Heart left ventricle (tissue), 13 donors: ENCODE results near the gene SLC66A1.

Source experiments
- POLR2A ChIP-seq, 2 donors: fragments of 450-650 bp; IDR thresholded peaks; one replicate each; pipeline ENCODE4 v1.6.1; 2017; ENCODE audit warnings: antibody characterized with exemption in 2 of 2, mild to moderate bottlenecking in 2 of 2, moderate library complexity in 2 of 2
- TF ChIP-seq, protein P1 (sequence below), 12 donors: fragments of 200-600 bp; sonication (generic) in 4 of 12; IDR thresholded peaks; one replicate each; pipeline versions ENCODE4 v1.5.0 to v1.8.0; 2018 to 2022; ENCODE audit warnings: antibody characterized with exemption in 12 of 12, mild to moderate bottlenecking in 5 of 12
- donor health status: ischemic (EF 13 %, LVEDD 7.1; RV severe dilation, severe dysfunction).
- donor health status: DM: no; HTN: yes; CAD: no.
- donor health status: DM: no; HTN: no; CAD: no.
- donor health status: ischemic (EF 25% LVEDD 6.9; RV normal size, moderate dysfunction).
- donor health status: ischemic (EF 25% LVEDD 5.7; RV mildly dilated, moderate dysfunction).
- donor health status: ischemic (EF 35%, LVEDD 5.7; RV mildly dilated, moderate dysfunction).
- donor health status: nonischemic (EF 11% LVEDD 7.7; RV severe dilation, severe dysfunction).
- donor health status: DM: yes; HTN: yes; CAD: no.
- donor health status: PGD.
- donor health status: ischemic (EF 29% LVEDD 5.4; RV normal size, mild dysfunction).
- donor health status: nonischemic (EF 23%, LVEDD 6.1; RV moderate dilation, normal function).

DNA sequence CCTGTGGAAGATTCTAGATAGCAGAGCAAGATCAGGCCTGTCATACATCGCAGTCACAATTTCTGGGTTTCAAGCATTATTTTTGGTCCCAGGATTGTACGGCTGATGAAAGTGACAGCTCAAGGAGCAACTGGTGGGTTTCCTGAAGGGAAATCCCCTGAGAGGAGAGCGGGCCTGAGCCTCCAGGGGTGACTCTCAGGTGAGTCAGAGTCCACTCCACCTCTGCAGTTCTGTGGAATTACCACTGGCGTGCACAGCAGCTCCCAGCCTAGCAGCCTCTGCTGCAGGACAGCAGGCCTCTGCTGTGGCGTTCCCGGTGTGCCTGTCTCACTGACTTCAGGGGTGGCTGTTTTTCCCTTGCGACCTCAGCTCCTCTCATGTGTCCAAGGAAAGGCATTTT lies 24.4 kb downstream of the SLC66A1 start:
- no peak for TF ChIP-seq POLR2A (IDR thresholded peaks at IDR 0.05)
- TF ChIP-seq, protein P1, sequence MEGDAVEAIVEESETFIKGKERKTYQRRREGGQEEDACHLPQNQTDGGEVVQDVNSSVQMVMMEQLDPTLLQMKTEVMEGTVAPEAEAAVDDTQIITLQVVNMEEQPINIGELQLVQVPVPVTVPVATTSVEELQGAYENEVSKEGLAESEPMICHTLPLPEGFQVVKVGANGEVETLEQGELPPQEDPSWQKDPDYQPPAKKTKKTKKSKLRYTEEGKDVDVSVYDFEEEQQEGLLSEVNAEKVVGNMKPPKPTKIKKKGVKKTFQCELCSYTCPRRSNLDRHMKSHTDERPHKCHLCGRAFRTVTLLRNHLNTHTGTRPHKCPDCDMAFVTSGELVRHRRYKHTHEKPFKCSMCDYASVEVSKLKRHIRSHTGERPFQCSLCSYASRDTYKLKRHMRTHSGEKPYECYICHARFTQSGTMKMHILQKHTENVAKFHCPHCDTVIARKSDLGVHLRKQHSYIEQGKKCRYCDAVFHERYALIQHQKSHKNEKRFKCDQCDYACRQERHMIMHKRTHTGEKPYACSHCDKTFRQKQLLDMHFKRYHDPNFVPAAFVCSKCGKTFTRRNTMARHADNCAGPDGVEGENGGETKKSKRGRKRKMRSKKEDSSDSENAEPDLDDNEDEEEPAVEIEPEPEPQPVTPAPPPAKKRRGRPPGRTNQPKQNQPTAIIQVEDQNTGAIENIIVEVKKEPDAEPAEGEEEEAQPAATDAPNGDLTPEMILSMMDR (IDR thresholded peaks at IDR 0.05): no peak
